ENCODE results near the gene TMEM150C.

The TMEM150C gene

DNA sequence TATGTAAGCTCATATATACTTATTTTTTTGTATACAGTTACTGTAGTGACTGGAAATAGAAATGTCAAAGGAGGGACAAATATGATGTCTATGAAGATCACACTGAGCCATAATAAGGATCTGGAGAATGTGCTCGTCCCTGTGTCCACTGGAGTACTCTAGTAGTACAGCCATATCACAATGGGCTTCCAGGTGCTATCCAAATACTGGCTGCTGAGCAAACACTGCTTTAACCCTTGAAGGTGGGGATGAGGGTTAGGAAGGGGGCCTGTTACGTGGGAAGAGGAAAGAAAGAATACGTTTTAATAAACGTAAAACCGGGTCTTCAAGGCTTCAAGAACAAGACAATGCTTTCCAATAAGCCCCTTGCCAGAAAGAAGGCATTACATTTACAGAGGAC, 29.8 kb upstream of the TMEM150C start:
- 52 to 59% methylated on average over 4 to 5 of the region's 5 CpGs for WGBS, 2 experiments (ENCODE audit: insufficient coverage in 2 of 2)

GRCh38 chr4:82589756-82590155, 28.0 kb upstream of the TMEM150C start:
- Histone ChIP-seq H3K9me3 (ENCODE audit: control insufficient read depth, low read length) (no peaks in the 10 kb centered on the region), H3K36me3 (ENCODE audit: control insufficient read depth, insufficient read depth, low read length) (no peaks in the 10 kb centered on the region), H3K27ac (ENCODE audit: low read depth, low read length, severe bottlenecking) (no peak overlapping the region), H3K4me3 (ENCODE audit: extremely low read depth, insufficient read depth, low read length, poor library complexity, severe bottlenecking) (no peak overlapping the region), H3K4me1 (ENCODE audit: control insufficient read depth, insufficient read depth, low read length, poor library complexity, severe bottlenecking) (no peaks in the 10 kb centered on the region)
- WGBS, 2 experiments (ENCODE audit: insufficient coverage in 2 of 2): no CpG with 5 or more reads among the region's 1 CpG

More for the DNA sequence above, 29.8 kb upstream of the TMEM150C start:
- no peaks in the 10 kb centered on the region for H3K9me3 ChIP-seq (ENCODE audit: control insufficient read depth, low read length)
- no peak overlapping the region for H3K4me3 ChIP-seq (ENCODE audit: extremely low read depth, insufficient read depth, low read length, poor library complexity, severe bottlenecking)
- H3K27ac ChIP-seq (ENCODE audit: low read depth, low read length, severe bottlenecking): no peak overlapping the region
- H3K4me1 ChIP-seq (ENCODE audit: control insufficient read depth, insufficient read depth, low read length, poor library complexity, severe bottlenecking): no peaks in the 10 kb centered on the region
- no peaks in the 10 kb centered on the region for H3K36me3 ChIP-seq (ENCODE audit: control insufficient read depth, insufficient read depth, low read length)

DNA sequence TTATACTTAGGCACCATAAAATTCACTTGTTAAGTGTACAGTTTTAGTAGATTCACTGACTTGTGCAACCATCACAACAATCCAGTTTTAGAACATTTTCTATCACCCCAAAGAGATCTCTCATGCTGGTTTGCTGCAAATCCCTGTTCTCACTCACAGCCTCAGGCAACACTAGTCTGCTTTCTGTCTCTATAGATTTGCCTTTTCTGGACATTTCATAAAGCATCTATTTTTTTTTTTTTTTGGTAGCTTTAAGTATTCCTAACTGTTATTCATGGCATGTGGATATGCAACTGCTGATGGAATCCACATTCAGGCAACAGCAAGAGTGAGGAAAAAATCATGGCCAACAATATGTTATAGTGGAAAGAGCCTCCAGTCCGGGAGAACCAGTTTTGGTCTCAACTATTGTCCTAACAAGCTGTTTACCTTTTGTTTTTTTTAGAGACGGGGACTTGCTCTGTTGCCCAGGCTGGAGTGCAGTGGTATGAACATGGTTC, 27.0 kb upstream of the TMEM150C start:
- Histone ChIP-seq H3K27ac (ENCODE audit: low read depth, low read length, severe bottlenecking) (no peak overlapping the region), H3K9me3 (ENCODE audit: control insufficient read depth, low read length) (no peaks in the 10 kb centered on the region), H3K4me3 (ENCODE audit: extremely low read depth, insufficient read depth, low read length, poor library complexity, severe bottlenecking) (no peak overlapping the region), H3K36me3 (ENCODE audit: control insufficient read depth, insufficient read depth, low read length) (no peaks in the 10 kb centered on the region), H3K4me1 (ENCODE audit: control insufficient read depth, insufficient read depth, low read length, poor library complexity, severe bottlenecking) (no peaks in the 10 kb centered on the region)
- 78 to 100% methylated on average over 1 of the region's 2 CpGs for WGBS, 2 experiments (ENCODE audit: insufficient coverage in 2 of 2)

GRCh38 chr4:82587826-82588540, 26.2 kb upstream of the TMEM150C start:
- 79 to 85% methylated on average over 7 of the region's 8 CpGs for WGBS, 2 experiments (ENCODE audit: insufficient coverage in 2 of 2)
- Histone ChIP-seq H3K27ac (ENCODE audit: low read depth, low read length, severe bottlenecking) (no peak overlapping the region), H3K4me1 (ENCODE audit: control insufficient read depth, insufficient read depth, low read length, poor library complexity, severe bottlenecking) (no peaks in the 10 kb centered on the region), H3K4me3 (ENCODE audit: extremely low read depth, insufficient read depth, low read length, poor library complexity, severe bottlenecking) (no peak overlapping the region), H3K36me3 (ENCODE audit: control insufficient read depth, insufficient read depth, low read length) (no peaks in the 10 kb centered on the region), H3K9me3 (ENCODE audit: control insufficient read depth, low read length) (no peaks in the 10 kb centered on the region)

DNA sequence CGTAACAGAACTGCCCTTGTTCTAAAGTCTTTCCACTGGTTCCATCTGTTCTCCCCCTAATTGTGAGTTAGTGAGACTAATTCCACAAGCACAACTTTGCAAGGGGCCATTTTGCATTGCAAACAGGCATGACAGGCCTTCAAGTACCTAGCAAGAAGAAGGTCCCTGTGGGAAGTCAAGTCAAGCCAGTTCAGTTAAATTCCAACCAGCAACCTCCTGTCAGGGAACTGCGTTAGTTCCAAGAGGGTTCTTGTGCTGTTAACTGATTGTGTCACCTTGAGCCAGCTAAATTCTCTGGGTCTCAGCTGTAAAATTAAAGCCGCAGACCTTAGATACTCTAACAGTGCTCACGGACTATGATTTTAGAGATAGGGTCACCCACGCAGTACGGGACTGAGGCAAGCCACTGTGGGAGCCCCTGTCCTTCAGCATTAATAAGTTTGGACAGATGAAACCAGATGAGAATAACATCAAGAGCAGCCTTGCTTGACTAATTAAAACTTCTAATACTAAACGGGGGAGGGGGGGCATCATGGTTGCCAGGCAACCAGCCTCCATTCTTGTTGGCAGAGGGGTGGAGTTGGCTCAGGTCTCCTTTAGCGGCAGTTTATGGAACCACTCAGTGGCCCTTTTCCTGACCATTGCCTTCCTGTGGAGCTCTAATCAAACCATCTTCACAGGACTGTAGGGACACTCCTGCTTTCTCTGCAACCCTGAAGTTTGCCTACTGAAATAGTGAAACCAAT, 24.1 kb upstream of the TMEM150C start:
- Histone ChIP-seq H3K9me3 (ENCODE audit: control insufficient read depth, low read length) (no peaks in the 10 kb centered on the region), H3K4me1 (ENCODE audit: control insufficient read depth, insufficient read depth, low read length, poor library complexity, severe bottlenecking) (no peaks in the 10 kb centered on the region), H3K27ac (ENCODE audit: low read depth, low read length, severe bottlenecking) (no peak overlapping the region), H3K4me3 (ENCODE audit: extremely low read depth, insufficient read depth, low read length, poor library complexity, severe bottlenecking) (no peak overlapping the region), H3K36me3 (ENCODE audit: control insufficient read depth, insufficient read depth, low read length) (no peaks in the 10 kb centered on the region)
- WGBS, 2 experiments (ENCODE audit: insufficient coverage in 2 of 2): 82 to 83% methylated on average over 5 to 6 of the region's 8 CpGs

DNA sequence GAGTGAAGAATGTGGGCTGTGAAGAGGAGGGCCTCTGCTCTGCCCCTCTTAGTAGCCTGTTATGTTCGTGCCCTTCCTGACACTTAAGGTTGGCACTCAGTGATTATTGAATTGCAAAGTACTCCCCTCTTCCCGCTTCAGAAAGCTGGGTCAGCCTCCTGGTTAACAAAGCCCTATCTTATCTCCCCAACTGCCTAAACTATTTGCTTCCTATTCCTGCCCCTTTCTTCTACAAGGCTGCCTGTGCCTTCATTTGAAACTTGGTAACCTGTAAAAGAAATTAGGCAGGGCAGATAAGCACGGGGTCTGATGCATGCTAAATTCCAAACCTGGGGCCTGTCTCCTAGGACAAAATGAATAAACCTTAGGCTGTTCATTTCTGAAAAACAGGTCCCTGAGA, 23.1 kb upstream of the TMEM150C start:
- WGBS, 2 experiments (ENCODE audit: insufficient coverage in 2 of 2): 18 to 22% methylated on average over 2 to 3 of the region's 3 CpGs
- no peak overlapping the region for H3K4me3 ChIP-seq (ENCODE audit: extremely low read depth, insufficient read depth, low read length, poor library complexity, severe bottlenecking)
- H3K9me3 ChIP-seq (ENCODE audit: control insufficient read depth, low read length): no peaks in the 10 kb centered on the region
- H3K4me1 ChIP-seq (ENCODE audit: control insufficient read depth, insufficient read depth, low read length, poor library complexity, severe bottlenecking): no peaks in the 10 kb centered on the region
- H3K27ac ChIP-seq (ENCODE audit: low read depth, low read length, severe bottlenecking): no peak overlapping the region
- no peaks in the 10 kb centered on the region for H3K36me3 ChIP-seq (ENCODE audit: control insufficient read depth, insufficient read depth, low read length)

DNA sequence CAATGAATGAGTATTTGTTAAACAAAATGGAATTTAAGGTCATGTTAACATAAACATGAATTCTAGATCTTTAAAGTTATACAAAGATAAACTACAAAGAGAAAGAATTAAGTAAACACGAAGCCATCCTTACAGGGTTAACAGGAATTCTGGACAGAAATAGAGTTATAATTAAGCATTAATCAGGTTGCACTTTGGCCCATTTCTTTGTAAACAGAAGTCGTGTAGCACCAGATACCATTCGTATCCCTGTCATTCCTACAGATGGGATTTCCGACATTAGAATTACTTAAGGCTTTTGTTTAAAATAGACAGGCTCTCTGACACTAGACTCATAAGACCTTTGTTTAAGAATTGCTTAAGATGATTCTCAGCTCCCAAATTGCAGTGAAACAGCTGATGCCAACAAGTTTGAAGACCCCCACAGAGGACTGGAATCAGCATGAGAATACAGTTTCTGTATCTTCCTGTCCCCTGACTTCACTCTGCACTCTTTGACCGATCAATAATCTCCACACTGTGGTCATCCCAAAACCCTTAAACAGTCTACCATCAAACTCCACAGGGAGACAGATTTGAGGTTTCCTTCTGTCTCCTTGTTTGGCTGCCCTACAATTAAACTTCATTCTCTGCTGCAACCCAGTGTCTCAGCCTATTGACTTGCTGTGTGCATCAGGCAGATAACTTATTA, 22.3 kb upstream of the TMEM150C start:
- no peaks in the 10 kb centered on the region for H3K4me1 ChIP-seq (ENCODE audit: control insufficient read depth, insufficient read depth, low read length, poor library complexity, severe bottlenecking)
- 65 to 72% methylated on average over 2 to 4 of the region's 5 CpGs for WGBS, 2 experiments (ENCODE audit: insufficient coverage in 2 of 2)

GRCh38 chr4:82579932-82580331, 18.1 kb upstream of the TMEM150C start:
- no peaks in the 10 kb centered on the region for H3K36me3 ChIP-seq (ENCODE audit: control insufficient read depth, insufficient read depth, low read length)
- H3K27ac ChIP-seq (ENCODE audit: low read depth, low read length, severe bottlenecking): no peak overlapping the region
- H3K4me1 ChIP-seq (ENCODE audit: control insufficient read depth, insufficient read depth, low read length, poor library complexity, severe bottlenecking): no peaks in the 10 kb centered on the region
- no peaks in the 10 kb centered on the region for H3K9me3 ChIP-seq (ENCODE audit: control insufficient read depth, low read length)
- no peak overlapping the region for H3K4me3 ChIP-seq (ENCODE audit: extremely low read depth, insufficient read depth, low read length, poor library complexity, severe bottlenecking)
- 96 to 100% methylated on average over 3 to 5 of the region's 5 CpGs for WGBS, 2 experiments (ENCODE audit: insufficient coverage in 2 of 2)

More for the DNA sequence above, 22.3 kb upstream of the TMEM150C start:
- Histone ChIP-seq H3K9me3 (ENCODE audit: control insufficient read depth, low read length) (no peaks in the 10 kb centered on the region), H3K27ac (ENCODE audit: low read depth, low read length, severe bottlenecking) (no peak overlapping the region), H3K4me3 (ENCODE audit: extremely low read depth, insufficient read depth, low read length, poor library complexity, severe bottlenecking) (no peak overlapping the region), H3K36me3 (ENCODE audit: control insufficient read depth, insufficient read depth, low read length) (no peaks in the 10 kb centered on the region)

GRCh38 chr4:82578935-82579334, 17.1 kb upstream of the TMEM150C start:
- Histone ChIP-seq H3K27ac (ENCODE audit: low read depth, low read length, severe bottlenecking) (no peak overlapping the region), H3K4me1 (ENCODE audit: control insufficient read depth, insufficient read depth, low read length, poor library complexity, severe bottlenecking) (no peaks in the 10 kb centered on the region), H3K4me3 (ENCODE audit: extremely low read depth, insufficient read depth, low read length, poor library complexity, severe bottlenecking) (no peak overlapping the region), H3K9me3 (ENCODE audit: control insufficient read depth, low read length) (no peaks in the 10 kb centered on the region), H3K36me3 (ENCODE audit: control insufficient read depth, insufficient read depth, low read length) (no peaks in the 10 kb centered on the region)
- 92% methylated on average over 2 of the region's 2 CpGs; no CpG with 5 or more reads in 1 of the 2 experiments for WGBS, 2 experiments (ENCODE audit: insufficient coverage in 2 of 2)

DNA sequence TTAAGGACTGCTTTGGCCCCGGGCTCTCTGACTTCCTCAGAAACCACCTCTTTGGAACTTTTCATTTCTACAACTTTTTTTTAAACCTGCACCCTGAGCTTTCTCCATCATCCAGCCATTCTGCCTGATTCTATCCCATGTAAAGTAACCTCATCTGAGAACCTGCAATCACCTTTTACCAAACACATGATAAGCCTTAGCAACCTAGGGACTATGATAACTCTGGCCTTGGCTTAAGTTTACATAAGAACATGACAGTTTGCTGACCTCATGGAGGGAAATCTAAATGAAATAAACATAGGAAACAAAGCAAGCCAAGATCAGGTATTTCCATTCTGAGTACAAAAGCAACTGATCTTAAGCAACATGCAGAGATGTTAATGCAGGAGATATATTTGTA, 15.7 kb upstream of the TMEM150C start:
- no peaks in the 10 kb centered on the region for H3K36me3 ChIP-seq (ENCODE audit: control insufficient read depth, insufficient read depth, low read length)
- no peaks in the 10 kb centered on the region for H3K4me1 ChIP-seq (ENCODE audit: control insufficient read depth, insufficient read depth, low read length, poor library complexity, severe bottlenecking)
- WGBS, 2 experiments (ENCODE audit: insufficient coverage in 2 of 2): 60 to 73% methylated on average over 1 of the region's 1 CpG
- no peak overlapping the region for H3K4me3 ChIP-seq (ENCODE audit: extremely low read depth, insufficient read depth, low read length, poor library complexity, severe bottlenecking)
- no peaks in the 10 kb centered on the region for H3K9me3 ChIP-seq (ENCODE audit: control insufficient read depth, low read length)
- H3K27ac ChIP-seq (ENCODE audit: low read depth, low read length, severe bottlenecking): no peak overlapping the region

Data from mesodermal cell (in vitro differentiated cells).